ENCODE measurements around the gene NRG2. TPM values are rescaled to one million over a fixed set of nuclear protein-coding genes. Genes with fewer than 3 reads are reported as not detected.

The NRG2 gene
- total and polyA plus RNA-seq, 2 of the 8 experiments (the other 6 are each of a cell fraction or from before 2014, with no cell fraction given): 0.27 to 0.54 TPM

DNA sequence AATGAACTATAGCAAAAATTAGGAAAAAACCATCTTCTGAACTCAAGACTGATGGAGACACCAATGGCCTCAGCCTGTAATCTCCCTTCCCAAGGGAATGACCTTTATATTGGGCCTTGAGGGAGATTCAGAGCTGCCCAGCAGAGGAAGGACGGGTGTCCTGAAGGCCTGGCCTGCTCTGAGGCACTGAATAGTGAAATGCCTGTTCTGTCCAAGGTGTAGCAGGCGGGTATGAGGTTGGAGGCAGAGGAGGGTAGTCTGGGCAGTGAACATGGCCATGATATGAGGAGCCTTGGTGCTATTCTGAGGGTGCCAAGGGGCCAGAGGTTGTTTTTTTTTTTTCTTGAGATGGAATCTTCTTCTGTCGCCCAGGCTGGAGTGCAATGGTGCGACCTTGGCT, 222.5 kb downstream of the NRG2 start:
- no peak overlapping the region for H2BK12ac ChIP-seq (ENCODE audit: low read depth, low read length)
- no peak overlapping the region for H3K27ac ChIP-seq (ENCODE audit: low read depth, low read length)
- H2BK120ac ChIP-seq (replicated peaks; ENCODE audit: low read depth, low read length): no peak overlapping the region
- H4K5ac ChIP-seq (ENCODE audit: insufficient read length, low read depth, low read length): no peak overlapping the region
- H3K4me3 ChIP-seq (ENCODE audit: extremely low read depth in 1 of 4, insufficient read depth in 2 of 4, low read depth in 3 of 4, low read length in 4 of 4): no peak overlapping the region
- no peaks in the 10 kb centered on the region for H3K36me3 ChIP-seq (ENCODE audit: control insufficient read depth in 2 of 4, insufficient read depth in 4 of 4, low read length in 3 of 4)
- no peak for FAIRE-seq
- no peak overlapping the region for H2AFZ ChIP-seq (ENCODE audit: low read length)
- no peak overlapping the region for H2BK15ac ChIP-seq (ENCODE audit: low read length)
- no peak overlapping the region for H3K4me2 ChIP-seq (ENCODE audit: insufficient read depth in 1 of 2, low read depth in 2 of 2, low read length in 2 of 2)
- ChIA-PET CTCF (ENCODE audit: partially characterized antibody) (interaction anchor here (0.7 kb wide), 1 partner anchor 130 kb away, joined by 5 read pairs; no protein-coding TSS in a partner anchor), POLR2A (ENCODE audit: partially characterized antibody) (no interaction called here)
- no peak overlapping the region for H4K91ac ChIP-seq (replicated peaks; ENCODE audit: insufficient read length, low read length)
- no peaks in the 10 kb centered on the region for H4K20me1 ChIP-seq (replicated peaks in 1 of 2; ENCODE audit: control insufficient read depth in 1 of 2, insufficient read depth in 2 of 2, low read length in 2 of 2)
- H3K18ac ChIP-seq (ENCODE audit: extremely low read depth, low read length): no peak overlapping the region
- no peak overlapping the region for H2BK20ac ChIP-seq (ENCODE audit: low read length)
- no peak overlapping the region for H2BK5ac ChIP-seq (ENCODE audit: low read depth, low read length)
- H3K27me3 ChIP-seq (replicated peaks in 1 of 4; ENCODE audit: control insufficient read depth in 3 of 4, extremely low read depth in 1 of 4, insufficient read depth in 3 of 4, low read length in 3 of 4): peaks cover 0 to 2% (median 0%) of the 10 kb centered on the region in 4 experiments; a peak in 1 of 7 replicates
- H3K9ac ChIP-seq (replicated peaks in 1 of 4; ENCODE audit: extremely low read depth in 1 of 4, low read depth in 3 of 4, low read length in 3 of 4): no peak overlapping the region
- TF ChIP-seq CEBPB (IDR thresholded peaks at IDR 0.05; ENCODE audit: low read depth, low read length): no peak
- H3K79me2 ChIP-seq (ENCODE audit: control insufficient read depth in 1 of 2, insufficient read depth in 2 of 2, low read length in 2 of 2): no peaks in the 10 kb centered on the region
- peaks cover 0 to 7% (median under 1%) of the 10 kb centered on the region in 4 experiments; a peak in 6 of 7 replicates for H3K4me1 ChIP-seq (replicated peaks in 1 of 4; ENCODE audit: control insufficient read depth in 3 of 4, insufficient read depth in 4 of 4, low read length in 3 of 4)
- WGBS, 2 experiments (ENCODE audit: extremely low coverage in 1 of 2, insufficient coverage in 1 of 2, insufficient read length in 1 of 2, insufficient replicate concordance in 2 of 2, low coverage in 1 of 2, low lambda C conversion rate in 2 of 2, missing lambda C conversion rate in 1 of 2): 76% methylated on average over 4 of the region's 4 CpGs; no CpG with 5 or more reads in 1 of the 2 experiments
- H3K23ac ChIP-seq (ENCODE audit: insufficient read length): no peak overlapping the region
- H3K56ac ChIP-seq (replicated peaks; ENCODE audit: insufficient read length, low read depth, low read length): no peak overlapping the region
- H2AK5ac ChIP-seq (ENCODE audit: low read depth, low read length): no peak overlapping the region
- no peak overlapping the region for H3K14ac ChIP-seq (ENCODE audit: insufficient read length)
- no peak overlapping the region for H4K8ac ChIP-seq (ENCODE audit: extremely low read depth, insufficient read depth, low read length)
- no peaks in the 10 kb centered on the region for H3K9me3 ChIP-seq (ENCODE audit: insufficient read depth in 2 of 2, low read depth in 1 of 2, low read length in 1 of 2)
- no peak overlapping the region for H3K4ac ChIP-seq (replicated peaks; ENCODE audit: insufficient read length, low read depth, low read length)
- H3K79me1 ChIP-seq (ENCODE audit: low read depth, low read length): no peaks in the 10 kb centered on the region
- no peak for DNase-seq (ENCODE audit: low read depth in 1 of 2, low spot score in 2 of 2)
- H3K23me2 ChIP-seq (ENCODE audit: low read depth, low read length): no peaks in the 10 kb centered on the region

Data from H1 (cell line).